H1 (cell line): Measurements from ENCODE around the gene BEST1. TPM values are rescaled to one million over a fixed set of nuclear protein-coding genes. Genes with fewer than 3 reads are reported as not detected.

Experiments used
- CTCF ChIA-PET: fragments of 300-600 bp; sonication (Branson Sonifier 250); formaldehyde crosslinking; loops from one replicate; lab custom pipeline; 2021; ENCODE audit not compliant: partially characterized antibody; lab: Charles Lee
- POLR2A ChIA-PET: fragments of 300-600 bp; sonication (Branson Sonifier 250); formaldehyde crosslinking; loops from one replicate; lab custom pipeline; 2021; ENCODE audit warnings: inconsistent platforms; ENCODE audit not compliant: partially characterized antibody; lab: Charles Lee
- DNase-seq, 2 experiments: peaks; one replicate each; pipeline versions ENCODE4 v3.0.0 to v3.0.0-alpha.2; 2010 to 2022; ENCODE audit warnings: low spot score in 2 of 2, low read depth in 1 of 2, mixed read lengths in 1 of 2
- FAIRE-seq: peaks from 2 replicates; lab custom pipeline; 2011; peaks lifted over from hg19 to GRCh38; lab: Jason Lieb, UNC
- H2AFZ ChIP-seq: 2 replicates; pipeline ENCODE4 v1.8.1; 2012; ENCODE audit warnings: low read length, inconsistent platforms
- H2AK5ac ChIP-seq: 2 replicates; pipeline ENCODE4 v1.6.1; 2013; ENCODE audit warnings: low read depth, low read length
- H2BK120ac ChIP-seq: replicated peaks from 2 replicates; pipeline ENCODE3; 2013; ENCODE audit warnings: low read depth, low read length, inconsistent platforms
- H2BK12ac ChIP-seq: 2 replicates; pipeline ENCODE4 v1.6.1; 2013; ENCODE audit warnings: low read depth, low read length
- H2BK15ac ChIP-seq: 2 replicates; pipeline ENCODE4 v1.6.1; 2013; ENCODE audit warnings: low read length
- H2BK20ac ChIP-seq: 2 replicates; pipeline ENCODE4 v1.6.1; 2013; ENCODE audit warnings: low read length
- H2BK5ac ChIP-seq: 2 replicates; pipeline ENCODE4 v1.6.1; 2013; ENCODE audit warnings: low read depth, low read length
- H3K14ac ChIP-seq: 2 replicates; pipeline ENCODE4 v1.6.1; 2013; ENCODE audit warnings: inconsistent platforms; ENCODE audit not compliant: insufficient read length
- H3K18ac ChIP-seq: 2 replicates; pipeline ENCODE4 v1.6.1; 2013; ENCODE audit warnings: low read length; ENCODE audit errors: extremely low read depth
- H3K23ac ChIP-seq: 2 replicates; pipeline ENCODE4 v1.6.1; 2013; ENCODE audit warnings: inconsistent platforms; ENCODE audit not compliant: insufficient read length
- H3K23me2 ChIP-seq: 2 replicates; pipeline ENCODE4 v1.6.1; 2013; ENCODE audit warnings: low read depth, low read length
- H3K27ac ChIP-seq: 2 replicates; pipeline ENCODE4 v1.6.1; 2011; ENCODE audit warnings: low read depth, low read length, inconsistent platforms
- H3K27me3 ChIP-seq, 4 experiments: replicated peaks in 1 of 4; 1 replicate in 1 of 4; 2 replicates in 3 of 4; pipeline versions ENCODE4 v1.6.1 to v1.8.1; 2011 to 2013; ENCODE audit warnings: low read length in 3 of 4, mild to moderate bottlenecking in 3 of 4, inconsistent platforms in 2 of 4, mixed read lengths in 2 of 4, moderate library complexity in 1 of 4; ENCODE audit not compliant: control insufficient read depth in 3 of 4, insufficient read depth in 3 of 4; ENCODE audit errors: extremely low read depth in 1 of 4
- H3K36me3 ChIP-seq, 4 experiments: 2 replicates each; pipeline versions ENCODE4 v1.6.1 to v1.8.1; 2011 to 2013; ENCODE audit warnings: mild to moderate bottlenecking in 4 of 4, low read length in 3 of 4, moderate library complexity in 2 of 4, control low read depth in 1 of 4, inconsistent platforms in 1 of 4; ENCODE audit not compliant: insufficient read depth in 4 of 4, control insufficient read depth in 2 of 4
- H3K4ac ChIP-seq: replicated peaks from 2 replicates; pipeline ENCODE3; 2013; ENCODE audit warnings: low read length, low read depth, mixed read lengths, inconsistent platforms; ENCODE audit not compliant: insufficient read length
- H3K4me1 ChIP-seq, 4 experiments: replicated peaks in 1 of 4; 1 replicate in 1 of 4; 2 replicates in 3 of 4; pipeline versions ENCODE4 v1.6.1 to v1.8.1; 2011 to 2013; ENCODE audit warnings: low read length in 3 of 4, inconsistent platforms in 2 of 4, mixed read lengths in 1 of 4; ENCODE audit not compliant: insufficient read depth in 4 of 4, control insufficient read depth in 3 of 4
- H3K4me2 ChIP-seq, 2 experiments: 2 replicates each; pipeline versions ENCODE4 v1.6.1 to v1.8.1; 2011 to 2013; ENCODE audit warnings: low read depth in 2 of 2, low read length in 2 of 2, control low read depth in 1 of 2, inconsistent platforms in 1 of 2, mild to moderate bottlenecking in 1 of 2; ENCODE audit not compliant: insufficient read depth in 1 of 2
- H3K4me3 ChIP-seq, 4 experiments: fragments of 200-600, 300-600 bp in 1 of 4; sonication (generic), shearing (Covaris generic), sonication (Bioruptor Twin) in 1 of 4; 2 replicates each; pipeline versions ENCODE4 v1.5.1 to v1.8.1; 2011 to 2016; ENCODE audit warnings: low read length in 4 of 4, low read depth in 3 of 4, control low read depth in 2 of 4, inconsistent platforms in 2 of 4, mild to moderate bottlenecking in 2 of 4, mixed read lengths in 1 of 4, moderate library complexity in 1 of 4; ENCODE audit not compliant: insufficient read depth in 2 of 4; ENCODE audit errors: extremely low read depth in 1 of 4
- H3K56ac ChIP-seq: replicated peaks from 2 replicates; pipeline ENCODE3; 2013; ENCODE audit warnings: low read depth, mild to moderate bottlenecking, mixed read lengths, low read length, inconsistent platforms; ENCODE audit not compliant: insufficient read length
- H3K79me1 ChIP-seq: 2 replicates; pipeline ENCODE4 v1.6.1; 2013; ENCODE audit warnings: low read depth, low read length, control low read depth
- H3K79me2 ChIP-seq, 2 experiments: 2 replicates each; pipeline versions ENCODE4 v1.6.1 to v1.8.1; 2012 to 2013; ENCODE audit warnings: low read length in 2 of 2, mild to moderate bottlenecking in 2 of 2, inconsistent platforms in 1 of 2; ENCODE audit not compliant: insufficient read depth in 2 of 2, control insufficient read depth in 1 of 2
- H3K9ac ChIP-seq, 4 experiments: replicated peaks in 1 of 4; 1 replicate in 1 of 4; 2 replicates in 3 of 4; pipeline versions ENCODE4 v1.6.1 to v1.8.1; 2011 to 2013; ENCODE audit warnings: low read depth in 3 of 4, low read length in 3 of 4, control low read depth in 2 of 4, mild to moderate bottlenecking in 2 of 4, moderate library complexity in 2 of 4, inconsistent platforms in 1 of 4; ENCODE audit errors: extremely low read depth in 1 of 4
- H3K9me3 ChIP-seq, 2 experiments: 2 replicates each; pipeline versions ENCODE4 v1.6.1 to v1.8.1; 2012 to 2013; ENCODE audit warnings: mild to moderate bottlenecking in 2 of 2, moderate library complexity in 2 of 2, control low read depth in 1 of 2, inconsistent platforms in 1 of 2, low read depth in 1 of 2, low read length in 1 of 2, mixed read lengths in 1 of 2; ENCODE audit not compliant: insufficient read depth in 2 of 2
- H4K20me1 ChIP-seq, 2 experiments: replicated peaks in 1 of 2; 2 replicates each; pipeline versions ENCODE3 to v1.8.1; 2011 to 2013; ENCODE audit warnings: inconsistent platforms in 2 of 2, low read length in 2 of 2, mild to moderate bottlenecking in 1 of 2; ENCODE audit not compliant: insufficient read depth in 2 of 2, control insufficient read depth in 1 of 2
- H4K5ac ChIP-seq: 2 replicates; pipeline ENCODE4 v1.6.1; 2013; ENCODE audit warnings: low read length, low read depth, mixed read lengths, inconsistent platforms; ENCODE audit not compliant: insufficient read length
- H4K8ac ChIP-seq: 2 replicates; pipeline ENCODE4 v1.8.0; 2013; ENCODE audit warnings: mild to moderate bottlenecking, moderate library complexity, low read length, inconsistent platforms; ENCODE audit not compliant: insufficient read depth; ENCODE audit errors: extremely low read depth
- H4K91ac ChIP-seq: replicated peaks from 2 replicates; pipeline ENCODE3; 2013; ENCODE audit warnings: low read length, mixed read lengths, inconsistent platforms; ENCODE audit not compliant: insufficient read length
- HDAC2 ChIP-seq, 2 experiments: fragments of 300-600 bp in 1 of 2; sonication (generic) in 1 of 2; IDR thresholded peaks; 2 replicates each; pipeline ENCODE4 v1.6.1; 2011 to 2012; ENCODE audit warnings: low read depth in 2 of 2, low read length in 2 of 2, mild to moderate bottlenecking in 2 of 2, moderate library complexity in 2 of 2, borderline replicate concordance in 1 of 2, inconsistent platforms in 1 of 2
- PHF8 ChIP-seq: fragments of 200-600 bp; sonication (generic); conservative IDR thresholded peaks from 2 replicates; pipeline ENCODE4 v1.7.1; 2012; ENCODE audit warnings: low read depth, mild to moderate bottlenecking, inconsistent platforms, low read length, moderate library complexity
- WGBS, 2 experiments: shearing (Covaris generic) in 1 of 2; methylation state at CpG; one replicate each; pipeline versions ENCODE4 v1.1.6 to v1.1.7; 2013 to 2015; ENCODE audit warnings: low lambda C conversion rate in 2 of 2, mixed read lengths in 2 of 2, inconsistent platforms in 1 of 2, low coverage in 1 of 2, missing lambda C conversion rate in 1 of 2; ENCODE audit not compliant: insufficient replicate concordance in 2 of 2, insufficient coverage in 1 of 2, insufficient read length in 1 of 2; ENCODE audit errors: extremely low coverage in 1 of 2, missing lambda C conversion rate in 1 of 2; 5-methylcytosine and 5-hydroxymethylcytosine counted together
- polyA plus RNA-seq, 7 experiments: library from polyadenylated mRNA; depleted of rRNA in 3 of 7; stranded (reverse) in 5 of 7; unstranded in 2 of 7; fragments of >200 nt in 5 of 7; fragments of 200-250 nt in 2 of 7; gene quantifications; 1 replicate in 5 of 7; 2 replicates in 1 of 7; 4 replicates in 1 of 7; pipeline versions ENCODE4 v1.2.1 to v1.2.3, GENCODE V29; 2011 to 2013; ENCODE audit warnings: missing spikeins in 2 of 7, mixed read lengths in 2 of 7
- total RNA-seq: library from RNA; stranded (reverse); fragmentation: NEBNext Ultra II Directional; extraction: Animal tissue kit (Norgen Biotek cat#: 25700); gene quantifications from 2 replicates; pipeline ENCODE4 v1.2.1, GENCODE V29; 2021
- TF ChIP-seq, protein P1 (sequence below): IDR thresholded peaks from 2 replicates; pipeline ENCODE4 v1.6.1; 2012; ENCODE audit warnings: low read length, inconsistent platforms

The BEST1 gene
- total and polyA plus RNA-seq, 2 of the 8 experiments (the other 6 are each of a cell fraction or from before 2014, with no cell fraction given) = 0.22 to 0.62 TPM

DNA sequence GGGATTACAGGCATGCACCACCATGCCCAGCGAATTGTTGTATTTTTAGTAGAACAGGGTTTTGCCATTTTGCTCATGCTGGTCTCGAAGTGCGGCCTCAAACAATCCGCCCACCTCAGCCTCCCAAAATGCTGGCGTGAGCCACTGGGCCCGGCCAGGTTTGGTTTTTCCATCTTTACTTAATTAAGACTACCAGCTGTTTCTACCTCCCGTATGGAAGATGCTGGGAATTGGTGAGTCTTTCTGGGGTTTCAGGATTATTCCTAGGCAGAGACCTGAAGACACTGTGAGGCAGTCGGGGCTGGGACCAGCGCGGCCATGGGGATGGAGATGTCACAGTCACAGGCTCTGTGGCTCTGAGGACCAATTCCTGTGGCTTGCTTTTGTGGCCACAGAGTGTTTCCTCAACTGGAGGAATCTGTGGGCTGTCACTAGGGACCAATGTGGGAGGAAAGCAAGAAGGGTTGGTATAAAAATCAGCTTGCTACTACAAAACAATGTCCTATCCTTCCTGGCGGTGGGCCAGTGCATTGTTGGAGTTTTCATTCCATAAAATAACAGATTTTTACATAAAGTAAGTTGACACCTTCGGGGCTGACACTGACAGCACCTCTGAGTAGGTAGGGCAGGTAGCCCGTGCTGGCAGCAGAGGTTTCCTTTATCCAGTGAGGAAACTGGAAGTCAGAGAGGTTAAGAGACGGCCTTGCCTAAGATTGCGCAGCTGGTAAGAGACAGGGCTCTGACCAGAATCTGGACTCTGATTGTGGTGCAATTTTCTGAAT, 25.7 kb downstream of the BEST1 start:
- H2BK12ac ChIP-seq = no peak overlapping the region
- H3K79me2 ChIP-seq = no peaks in the 10 kb centered on the region
- no peaks in the 10 kb centered on the region for H3K79me1 ChIP-seq
- ChIA-PET CTCF (interaction anchor here (0.6 to 6.0 kb wide), 7 partner anchors 10 to 106 kb away, joined by 3 to 28 read pairs (median 4); no protein-coding TSS in a partner anchor), POLR2A (interaction anchor here (1.2 to 25.7 kb wide), 2 partner anchors 16 to 23 kb away, joined by 3 to 458 read pairs; partner anchors contain the start of genes BEST1 and FTH1)
- no peak overlapping the region for H4K91ac ChIP-seq
- 85% methylated on average over 15 of the region's 15 CpGs; no CpG with 5 or more reads in 1 of the 2 experiments for WGBS, 2 experiments
- H2BK15ac ChIP-seq = no peak overlapping the region
- no peak overlapping the region for H3K56ac ChIP-seq
- peaks cover 9 to 20% (median 15%) of the 10 kb centered on the region in 4 experiments for H3K4me1 ChIP-seq
- H2BK120ac ChIP-seq = no peak overlapping the region
- H3K4me3 ChIP-seq = no peak overlapping the region
- no peak overlapping the region for H3K9ac ChIP-seq
- H3K23ac ChIP-seq = no peak overlapping the region
- no peak overlapping the region for H2AK5ac ChIP-seq
- FAIRE-seq (no peak), DNase-seq (no peak)
- H3K23me2 ChIP-seq = no peaks in the 10 kb centered on the region
- no peak overlapping the region for H3K4ac ChIP-seq
- no peak overlapping the region for H4K5ac ChIP-seq
- no peak overlapping the region for H3K27ac ChIP-seq
- no peaks in the 10 kb centered on the region for H3K9me3 ChIP-seq
- H2BK5ac ChIP-seq = no peak overlapping the region
- H3K4me2 ChIP-seq = no peak overlapping the region
- peaks cover 0 to 2% of the 10 kb centered on the region in 2 experiments for H4K20me1 ChIP-seq
- no peak overlapping the region for H4K8ac ChIP-seq
- no peak overlapping the region for H2AFZ ChIP-seq
- H3K14ac ChIP-seq = no peak overlapping the region
- H3K36me3 ChIP-seq = no peaks in the 10 kb centered on the region
- no peak overlapping the region for H3K18ac ChIP-seq
- H2BK20ac ChIP-seq = no peak overlapping the region
- peaks cover 2 to 18% (median 5%) of the 10 kb centered on the region in 4 experiments; a peak in 4 of 7 replicates for H3K27me3 ChIP-seq
- no peak for TF ChIP-seq PHF8
- TF ChIP-seq, protein P1, sequence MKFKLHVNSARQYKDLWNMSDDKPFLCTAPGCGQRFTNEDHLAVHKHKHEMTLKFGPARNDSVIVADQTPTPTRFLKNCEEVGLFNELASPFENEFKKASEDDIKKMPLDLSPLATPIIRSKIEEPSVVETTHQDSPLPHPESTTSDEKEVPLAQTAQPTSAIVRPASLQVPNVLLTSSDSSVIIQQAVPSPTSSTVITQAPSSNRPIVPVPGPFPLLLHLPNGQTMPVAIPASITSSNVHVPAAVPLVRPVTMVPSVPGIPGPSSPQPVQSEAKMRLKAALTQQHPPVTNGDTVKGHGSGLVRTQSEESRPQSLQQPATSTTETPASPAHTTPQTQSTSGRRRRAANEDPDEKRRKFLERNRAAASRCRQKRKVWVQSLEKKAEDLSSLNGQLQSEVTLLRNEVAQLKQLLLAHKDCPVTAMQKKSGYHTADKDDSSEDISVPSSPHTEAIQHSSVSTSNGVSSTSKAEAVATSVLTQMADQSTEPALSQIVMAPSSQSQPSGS = no peak
- no peak for TF ChIP-seq HDAC2 (IDR thresholded peaks at IDR 0.05; ENCODE audit: borderline replicate concordance in 1 of 2, low read depth in 2 of 2, low read length in 2 of 2)
- TF ChIP-seq, all 59 proteins: peak for 0
